HG02885 (cell line): ENCODE results near the gene BATF2.
"Not testable (repeated sequence)": the region's sequence is repeated elsewhere in the genome, so short reads cannot be mapped to it uniquely, and the experiment has no call there.

Source experiments
- ATAC-seq: cut with Tn5 transposase; IDR thresholded peaks from one replicate; pipeline ENCODE4 v1.9.1; 2021; ENCODE audit warnings: mild to moderate bottlenecking; ENCODE audit not compliant: unreplicated experiment, poor library complexity

Gene BATF2

DNA sequence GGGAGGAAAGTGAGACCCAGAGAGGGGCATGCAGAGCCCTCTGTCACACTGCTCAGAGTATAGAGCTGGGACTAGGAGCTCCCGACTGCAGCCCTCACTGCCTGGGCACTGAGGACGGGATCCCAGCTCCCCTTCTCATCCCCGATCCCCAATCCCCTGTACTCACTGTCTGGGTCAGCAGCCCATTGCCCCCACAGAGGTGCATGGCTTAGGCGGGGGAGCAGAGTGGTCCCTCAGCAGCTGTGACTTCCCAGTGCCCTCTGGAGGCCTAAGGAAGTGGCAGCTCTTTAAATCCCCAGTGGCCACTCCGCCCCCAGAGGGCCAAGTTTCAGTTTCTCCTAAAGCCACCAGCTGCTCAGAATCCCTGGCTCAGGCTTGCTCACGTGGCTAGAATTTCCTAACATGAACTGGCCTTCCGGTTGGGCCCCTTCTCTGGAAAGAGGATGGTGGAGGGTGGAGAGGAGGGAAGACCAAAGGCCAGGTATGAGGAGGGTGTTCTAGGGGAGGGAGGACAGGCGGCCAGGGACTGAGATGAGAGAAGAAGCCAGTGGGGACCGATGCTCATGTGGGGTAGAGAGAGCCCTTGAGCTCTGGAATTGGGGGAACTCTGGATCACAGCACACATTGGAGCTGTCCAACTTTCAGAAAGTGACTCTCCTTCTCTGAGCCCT is at the start of gene BATF2:
Gene BATF2 (minus strand): TSS at position 262 of the 671 bp plus-strand sequence. CDS start 57 bp downstream, at position 205.
- no peak for ATAC-seq

DNA sequence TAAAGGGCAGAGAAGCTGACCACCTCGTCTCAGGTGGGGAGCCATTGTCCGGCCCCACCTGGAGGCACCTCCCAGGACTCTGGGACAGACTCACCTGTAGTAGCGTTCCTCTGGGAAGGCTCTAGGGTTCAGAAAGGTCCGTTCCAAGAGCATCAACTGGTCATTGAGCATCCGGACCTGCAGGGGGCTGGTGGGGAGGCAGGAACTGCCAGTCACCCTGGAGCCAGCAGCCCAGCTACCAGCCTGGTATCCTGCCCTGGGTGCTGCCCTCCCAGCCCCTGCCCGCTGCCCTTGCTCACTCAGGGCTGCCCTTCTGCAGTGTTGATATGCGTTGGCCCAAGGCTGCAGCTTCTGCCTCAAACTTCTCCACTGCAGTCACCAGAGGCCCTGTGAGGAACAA is 49.0 kb upstream of the BATF2 start:
- no peak for ATAC-seq

GRCh38 chr11:65045061-65045460 is 48.3 kb upstream of the BATF2 start:
- no peak for ATAC-seq

DNA sequence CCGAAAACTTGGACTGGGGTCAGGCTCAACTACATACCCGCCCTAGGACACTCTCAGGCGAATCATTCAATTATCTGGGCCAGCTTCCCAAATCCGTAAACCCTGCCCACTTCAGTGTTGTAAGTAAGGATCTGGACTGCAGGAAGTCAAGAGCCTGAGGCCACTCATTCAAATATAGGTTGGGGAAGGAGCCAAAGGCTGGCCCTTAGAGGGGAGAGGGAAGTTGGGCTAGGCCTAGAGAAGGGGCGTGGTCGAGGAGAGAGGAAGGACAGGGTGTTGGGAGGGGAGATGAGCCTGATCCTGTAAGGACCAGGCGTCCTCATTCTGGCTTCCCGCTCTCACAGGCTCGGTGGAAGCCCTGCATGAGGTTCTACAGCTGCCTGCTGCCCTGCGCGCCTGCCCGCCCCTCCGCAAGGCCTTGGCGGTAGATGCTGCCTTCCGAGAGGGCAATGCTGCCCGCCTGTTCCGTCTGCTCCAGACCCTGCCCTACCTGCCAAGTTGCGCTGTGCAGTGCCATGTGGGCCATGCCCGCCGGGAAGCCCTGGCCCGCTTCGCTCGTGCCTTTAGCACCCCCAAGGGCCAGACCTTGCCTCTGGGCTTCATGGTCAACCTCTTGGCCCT is 47.2 kb upstream of the BATF2 start:
- no peak for ATAC-seq

GRCh38 chr11:65042891-65043290 is 46.1 kb upstream of the BATF2 start:
- ATAC-seq: no peak

DNA sequence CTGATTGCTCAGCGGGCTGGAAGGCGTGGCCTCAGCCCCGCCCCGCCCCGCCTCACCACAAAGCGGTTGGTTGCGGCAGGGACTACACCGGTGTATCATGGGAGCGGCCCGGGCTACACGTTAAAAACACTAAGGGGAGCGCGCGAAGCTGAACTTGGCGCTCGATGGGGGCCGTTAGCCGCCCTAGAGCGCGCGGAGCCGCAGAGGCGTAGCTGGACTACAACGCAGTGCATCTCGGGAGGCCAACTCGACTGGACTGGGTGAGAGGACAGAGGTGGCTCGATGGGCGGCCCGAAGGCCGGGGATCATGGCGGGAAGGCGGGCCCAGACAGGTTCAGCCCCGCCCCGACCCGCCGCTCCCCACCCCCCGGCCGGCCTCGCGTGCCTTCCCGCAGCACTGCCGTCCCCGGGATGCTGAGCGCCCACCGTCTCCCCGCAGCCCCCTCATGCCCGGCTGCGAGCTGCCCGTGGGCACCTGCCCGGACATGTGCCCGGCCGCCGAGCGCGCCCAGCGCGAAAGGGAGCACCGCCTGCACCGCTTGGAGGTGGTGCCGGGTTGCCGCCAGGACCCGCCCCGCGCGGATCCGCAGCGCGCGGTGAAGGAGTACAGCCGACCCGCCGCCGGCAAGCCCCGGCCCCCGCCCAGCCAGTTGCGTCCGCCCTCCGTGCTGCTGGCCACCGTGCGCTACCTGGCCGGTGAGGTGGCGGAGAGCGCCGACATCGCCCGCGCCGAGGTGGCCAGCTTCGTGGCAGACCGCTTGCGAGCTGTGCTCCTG is 44.3 kb upstream of the BATF2 start, which contains the start of gene SAC3D1:
Gene SAC3D1 (plus strand): TSS at position 364 of the 776 bp plus-strand sequence. CDS start 83 bp downstream, at position 447.
- ATAC-seq: peak; percentile 88

DNA sequence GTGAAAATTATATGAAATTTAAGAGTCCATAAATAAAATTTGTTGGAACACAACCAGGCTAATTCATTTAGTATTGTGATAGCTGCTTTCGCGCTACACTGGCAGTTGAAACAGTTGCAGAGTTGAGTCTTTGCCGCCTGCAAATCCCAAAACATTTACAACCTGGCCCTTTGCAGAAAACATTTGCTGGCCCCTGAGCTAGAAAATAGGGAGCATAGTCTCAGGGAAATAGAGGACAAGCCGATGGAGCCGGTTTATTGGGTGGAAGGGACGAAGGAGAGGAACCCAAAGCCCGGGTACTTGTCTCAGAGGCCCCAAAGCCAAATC is 43.7 kb upstream of the BATF2 start:
- no peak for ATAC-seq

GRCh38 chr11:65036931-65037330 is 40.2 kb upstream of the BATF2 start:
- no peak for ATAC-seq

DNA sequence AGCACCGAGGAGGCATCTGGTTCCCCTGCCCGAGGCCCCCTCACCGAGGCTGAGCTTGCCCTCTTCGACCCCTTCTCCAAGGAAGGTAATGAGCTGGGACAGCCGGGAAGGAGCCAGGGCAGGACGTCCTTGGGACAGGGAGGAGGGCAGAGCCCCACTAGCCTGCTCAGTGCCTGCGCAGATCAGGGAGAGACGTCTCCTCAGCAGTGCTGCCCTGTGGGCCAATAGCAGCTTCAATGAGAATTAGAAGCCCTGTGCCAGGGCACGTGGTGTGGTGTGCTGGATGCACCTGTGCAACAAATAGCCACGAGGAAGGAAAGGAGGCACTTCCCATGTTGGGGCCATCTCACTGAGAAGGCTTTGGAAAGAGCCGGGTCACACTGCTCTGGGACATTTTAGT is 38.8 kb upstream of the BATF2 start:
- ATAC-seq: no peak

DNA sequence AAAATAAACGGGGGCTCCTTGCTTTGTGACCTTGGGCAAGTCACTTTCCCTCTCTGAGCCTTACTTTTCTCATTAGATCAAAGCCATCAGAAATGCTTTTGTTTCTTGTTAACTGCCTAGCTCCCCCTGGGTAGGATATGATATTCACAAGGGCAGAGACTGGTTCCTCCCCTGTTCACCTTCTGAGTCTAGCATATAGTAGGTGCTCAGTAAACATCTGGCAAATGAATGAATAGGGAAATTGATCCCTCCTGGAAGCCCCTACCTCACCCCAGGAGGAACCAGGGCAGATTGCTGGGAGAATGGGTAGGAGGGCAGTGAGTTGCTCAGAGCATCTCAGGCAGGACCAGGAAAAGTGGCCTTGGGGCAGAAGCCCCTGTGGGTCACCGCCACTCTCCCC is 37.7 kb upstream of the BATF2 start:
- ATAC-seq: no peak

DNA sequence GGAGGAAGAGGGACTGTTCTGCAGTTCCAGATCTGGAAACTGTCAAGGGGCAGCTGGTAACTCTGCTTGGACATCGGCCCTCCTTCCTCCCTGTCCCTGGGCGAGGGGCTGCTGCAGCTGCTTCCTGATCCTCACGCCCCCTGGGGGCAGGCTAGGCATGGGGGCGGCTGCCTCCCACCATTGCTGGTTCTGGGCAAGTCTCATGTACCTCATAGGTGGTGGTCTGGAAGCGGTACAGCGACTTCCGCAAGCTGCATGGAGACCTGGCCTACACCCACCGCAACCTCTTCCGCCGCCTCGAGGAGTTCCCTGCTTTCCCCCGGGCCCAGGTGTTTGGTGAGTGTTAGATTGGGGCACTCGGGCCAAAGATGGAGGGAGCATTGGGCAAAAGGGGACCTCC is 35.4 kb upstream of the BATF2 start:
- ATAC-seq: no peak

DNA sequence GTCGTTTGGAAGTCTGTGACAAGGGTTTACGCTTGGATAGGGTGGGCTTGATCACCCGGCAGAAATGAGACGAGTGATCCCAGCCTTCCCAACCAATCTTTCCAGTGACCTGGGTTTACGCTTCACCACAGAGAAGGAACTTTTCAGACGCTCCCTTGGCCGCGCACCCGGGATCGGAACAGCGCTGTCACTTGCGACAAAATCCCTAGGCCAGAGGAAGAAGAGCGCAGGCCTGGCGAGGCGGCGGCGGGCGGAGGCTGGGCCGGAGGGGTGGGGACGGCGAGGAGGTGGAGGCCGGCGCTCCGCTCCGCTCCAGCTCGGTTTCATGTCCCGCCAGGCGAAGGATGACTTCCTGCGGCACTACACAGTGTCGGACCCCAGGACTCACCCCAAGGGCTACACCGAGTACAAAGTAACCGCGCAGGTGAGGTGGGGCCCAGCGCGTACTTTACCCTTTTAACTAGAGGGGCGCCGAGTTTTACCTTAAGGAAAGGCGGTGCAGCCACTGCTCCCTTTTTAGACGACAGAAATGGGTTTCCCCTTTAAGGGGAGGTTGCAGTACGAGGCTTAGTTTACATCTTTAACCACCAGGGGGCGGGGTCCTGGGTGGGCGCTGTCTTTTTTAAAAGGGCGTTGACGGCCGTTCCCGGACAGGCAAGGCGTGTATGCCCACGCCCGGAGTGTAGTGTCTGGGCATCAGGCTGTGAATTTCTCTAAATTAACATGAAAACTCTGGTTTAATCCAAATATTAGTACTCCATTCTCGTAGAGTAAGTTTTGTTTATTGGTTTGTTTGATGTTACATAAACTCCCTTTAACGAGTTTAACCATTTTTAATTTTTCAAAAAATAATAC is 30.7 kb upstream of the BATF2 start, which contains the start of gene SNX15:
Gene SNX15 (plus strand): TSS at position 227 of the 855 bp plus-strand sequence. CDS start 99 bp downstream, at position 326.
- ATAC-seq: peak; percentile 85

DNA sequence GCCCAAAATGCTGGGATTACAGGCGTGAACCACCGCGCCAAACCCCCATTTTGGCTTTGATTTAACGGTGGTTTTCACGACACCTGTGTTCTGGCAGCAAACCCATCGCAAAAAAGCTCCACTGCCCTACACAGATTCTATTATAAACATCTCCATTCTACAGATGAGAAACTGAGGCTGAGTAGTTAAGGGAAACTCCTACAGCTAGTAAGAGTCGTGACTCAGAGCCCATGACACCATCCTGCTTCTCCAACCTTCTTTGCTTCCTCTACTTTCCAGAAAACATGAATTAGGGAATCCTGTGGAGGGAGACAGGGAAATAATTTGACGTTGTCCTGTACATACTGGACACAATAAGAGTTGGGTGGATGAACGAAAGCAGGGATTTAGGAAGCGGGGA is 30.0 kb upstream of the BATF2 start:
- no peak for ATAC-seq

GRCh38 chr11:65023502-65023901 is 26.7 kb upstream of the BATF2 start:
- not testable (repeated sequence) for ATAC-seq

- no peak for ATAC-seq
These were observed 24.7 kb upstream of the BATF2 start for GRCh38 chr11:65021509-65021908.

- no peak for ATAC-seq
These were observed 24.2 kb upstream of the BATF2 start for GRCh38 chr11:65021003-65021402.

- no peak for ATAC-seq
These were observed 23.1 kb upstream of the BATF2 start for GRCh38 chr11:65019824-65020223.

DNA sequence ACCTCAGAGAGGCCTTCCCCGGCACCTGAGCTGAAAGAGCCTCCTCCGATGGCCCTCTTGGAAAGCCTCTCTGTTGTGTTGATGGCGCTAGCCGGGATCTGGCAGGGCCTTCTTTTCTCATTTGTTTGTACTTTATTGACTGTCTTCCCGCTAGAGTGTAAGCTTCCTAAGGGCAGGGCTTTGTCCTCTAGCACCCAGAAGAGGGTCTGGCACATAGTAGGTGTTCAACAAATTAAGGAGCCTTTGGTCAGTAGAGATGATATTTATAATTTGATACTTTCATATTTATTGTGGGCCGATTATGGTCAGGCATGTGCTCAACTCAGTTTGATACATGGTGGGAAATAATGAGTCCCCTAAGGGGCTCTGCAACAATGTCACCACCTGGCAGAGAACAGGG is 21.2 kb upstream of the BATF2 start:
- ATAC-seq: no peak

- no peak for ATAC-seq
These were observed 19.9 kb upstream of the BATF2 start for GRCh38 chr11:65016705-65017104.

DNA sequence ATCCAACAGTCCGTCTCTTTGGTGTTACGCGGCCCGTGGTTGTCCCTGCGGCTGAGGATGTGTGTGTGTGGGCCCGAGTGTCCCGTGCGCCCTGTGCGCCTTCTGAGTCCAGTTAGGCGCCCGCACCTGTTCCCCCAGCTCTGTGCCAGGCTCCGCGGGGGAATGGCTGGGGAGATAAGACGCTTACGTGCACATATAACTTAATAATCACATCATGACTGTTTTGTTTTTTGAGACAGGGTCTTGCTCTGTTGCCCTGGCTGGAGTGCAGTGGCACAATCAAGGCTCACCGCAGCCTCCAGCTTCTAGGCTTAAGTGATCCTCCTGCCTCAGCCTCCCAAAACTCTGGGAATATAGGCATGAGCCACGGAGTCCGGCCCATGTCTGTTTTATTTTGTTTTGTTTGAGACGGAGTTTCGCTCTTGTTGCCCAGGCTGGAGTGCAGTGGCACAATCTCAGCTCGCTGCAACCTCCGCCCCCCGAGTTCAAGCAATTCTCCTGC is 18.0 kb upstream of the BATF2 start:
- no peak for ATAC-seq
